Raji (cell line): ENCODE data around the gene TRH.

Experiments
- POLR2A ChIP-seq: IDR thresholded peaks from 2 replicates; pipeline ENCODE4 v1.6.1; 2011; ENCODE audit warnings: low read depth, low read length, control low read depth; ENCODE audit not compliant: insufficient read depth

Gene TRH

DNA sequence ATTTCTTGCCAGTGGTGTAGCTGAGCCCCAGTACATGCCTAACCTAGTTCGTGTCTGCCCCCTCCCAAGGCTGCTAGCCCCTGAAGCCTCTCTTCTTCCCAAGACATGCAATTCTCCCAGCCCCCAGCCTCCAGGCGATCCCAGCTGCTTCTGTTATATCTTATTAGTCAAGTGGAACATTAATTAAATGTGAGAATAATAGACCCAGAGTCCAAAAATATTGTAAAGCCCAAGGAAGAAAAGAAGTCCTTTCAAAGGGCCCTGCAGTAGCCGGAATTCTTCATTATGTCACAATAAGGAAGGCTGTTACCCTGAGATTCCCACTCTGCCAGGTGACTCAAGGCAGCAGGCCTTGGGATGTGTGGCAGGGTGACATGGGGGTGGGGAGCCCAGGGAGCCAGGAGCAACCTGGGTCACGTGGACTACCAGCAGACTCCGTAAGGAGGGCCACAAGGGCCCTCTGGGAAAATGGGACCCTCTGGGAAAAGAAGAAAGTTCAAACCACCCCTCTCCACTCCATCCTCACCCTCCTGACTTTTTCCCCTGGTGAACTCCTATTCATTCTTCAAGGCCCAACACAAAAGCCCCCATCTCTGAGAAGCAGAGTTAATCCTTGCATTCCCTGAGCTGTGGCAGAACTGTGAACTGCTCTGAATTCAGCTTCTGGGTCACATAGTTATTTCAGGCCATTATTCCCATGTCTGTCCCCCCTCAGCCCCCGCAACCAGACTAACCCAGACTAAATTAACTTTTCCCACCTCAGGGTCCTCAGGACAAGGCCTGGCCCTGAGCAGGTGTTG is 21.8 kb upstream of the TRH start:
- no peak for TF ChIP-seq POLR2A

- no peak for TF ChIP-seq POLR2A
Observed at GRCh38 chr3:129953621-129954020, 20.9 kb upstream of the TRH start.

DNA sequence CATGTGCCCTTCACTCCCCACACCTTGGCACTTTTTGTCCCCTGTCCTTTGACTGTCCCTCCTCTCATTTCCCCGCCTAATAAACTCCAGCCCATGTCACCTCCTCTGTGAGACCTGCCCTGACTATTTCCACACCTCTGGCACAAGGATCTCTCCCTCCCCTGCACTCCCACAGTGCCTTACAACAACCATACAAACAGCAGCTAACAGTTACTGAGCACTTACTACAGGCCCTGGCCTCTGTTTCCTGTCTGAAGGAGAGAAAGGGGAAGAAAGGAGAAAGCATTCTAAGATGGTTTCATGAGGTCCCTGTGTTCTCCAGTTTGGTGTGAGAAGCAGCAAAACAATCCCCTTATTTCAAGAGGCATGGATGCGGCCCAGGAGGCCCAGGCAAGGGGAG is 20.0 kb upstream of the TRH start:
- no peak for TF ChIP-seq POLR2A

DNA sequence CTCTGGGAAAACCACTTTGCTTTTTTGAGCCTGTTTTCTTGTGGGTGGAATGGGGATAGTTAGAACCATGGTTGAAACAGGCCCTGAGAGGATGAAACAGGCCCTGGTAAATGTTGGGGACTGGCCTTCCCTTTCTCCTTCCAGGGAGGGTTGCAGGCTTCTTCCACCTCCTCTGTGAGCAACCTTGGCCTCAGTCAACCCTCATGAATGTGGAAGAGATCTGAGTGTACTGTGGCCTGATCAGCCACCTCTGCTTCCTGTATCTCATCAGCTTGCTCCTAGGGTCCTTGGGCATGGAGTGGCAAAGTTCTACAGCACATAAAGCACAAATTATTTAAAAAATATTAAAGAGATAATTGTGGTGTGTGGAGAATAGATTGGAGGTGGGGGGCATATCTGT is 17.6 kb upstream of the TRH start:
- TF ChIP-seq POLR2A: no peak

DNA sequence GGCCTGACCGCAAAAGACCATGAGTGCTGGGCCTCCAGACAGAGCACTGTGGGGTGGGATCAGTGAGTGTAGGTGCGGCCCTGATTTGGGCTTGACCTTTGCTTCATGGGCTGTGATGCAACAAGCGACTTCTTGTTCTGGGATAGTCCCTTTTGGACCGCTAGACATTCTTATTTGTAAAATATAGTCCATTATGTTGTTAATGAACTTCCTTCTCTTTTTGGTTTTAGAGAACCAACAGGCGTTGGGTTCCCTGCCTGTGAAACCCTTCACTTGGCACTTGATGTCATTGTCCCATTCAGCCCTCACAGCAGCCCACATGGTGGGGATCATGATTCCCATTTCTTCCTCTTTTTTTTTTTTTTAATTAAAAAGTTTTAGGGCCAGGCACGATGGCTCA is 15.8 kb upstream of the TRH start:
- TF ChIP-seq POLR2A: no peak

GRCh38 chr3:129961141-129961541 is 13.4 kb upstream of the TRH start:
- TF ChIP-seq POLR2A: no peak

DNA sequence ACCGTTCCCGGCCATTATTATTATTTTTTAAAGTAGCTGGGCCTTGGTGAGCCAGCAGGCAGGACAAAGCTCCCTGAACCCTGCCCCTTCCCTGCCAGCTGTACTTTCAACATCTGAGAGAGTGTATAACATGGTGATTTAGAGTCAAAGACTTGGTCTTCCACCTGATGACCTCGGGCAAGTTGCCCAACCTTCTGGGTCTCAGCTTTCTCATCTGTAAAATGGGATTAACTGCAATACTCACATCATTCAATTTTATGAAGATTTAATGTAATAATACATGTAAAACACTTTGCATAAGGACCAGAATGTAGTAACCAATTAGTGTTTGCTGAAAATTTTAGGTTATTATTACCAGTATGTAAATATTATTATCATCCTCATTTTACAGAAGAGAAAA is 11.9 kb upstream of the TRH start:
- TF ChIP-seq POLR2A: no peak

- no peak for TF ChIP-seq POLR2A
Observed at GRCh38 chr3:129965937-129966336, 8.6 kb upstream of the TRH start.

DNA sequence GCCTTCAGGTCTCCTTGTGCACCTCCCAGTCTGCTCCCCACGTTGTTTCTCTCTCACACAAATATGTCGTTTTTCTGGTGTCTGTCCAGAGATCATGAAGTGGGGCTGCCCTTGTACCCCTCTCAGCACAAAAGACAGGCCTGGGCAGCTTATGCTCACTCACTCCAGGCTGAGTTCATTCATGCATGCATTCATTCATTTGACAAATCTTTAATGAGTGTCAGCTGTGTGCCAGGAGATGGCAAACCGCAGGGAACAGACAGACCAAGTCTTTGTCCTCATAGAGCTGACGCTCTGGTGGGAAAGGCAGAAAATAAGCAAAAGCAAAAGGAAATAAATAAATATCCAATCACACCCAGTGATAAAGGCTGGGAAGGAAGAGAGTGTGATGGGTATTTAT is 7.6 kb upstream of the TRH start:
- no peak for TF ChIP-seq POLR2A

DNA sequence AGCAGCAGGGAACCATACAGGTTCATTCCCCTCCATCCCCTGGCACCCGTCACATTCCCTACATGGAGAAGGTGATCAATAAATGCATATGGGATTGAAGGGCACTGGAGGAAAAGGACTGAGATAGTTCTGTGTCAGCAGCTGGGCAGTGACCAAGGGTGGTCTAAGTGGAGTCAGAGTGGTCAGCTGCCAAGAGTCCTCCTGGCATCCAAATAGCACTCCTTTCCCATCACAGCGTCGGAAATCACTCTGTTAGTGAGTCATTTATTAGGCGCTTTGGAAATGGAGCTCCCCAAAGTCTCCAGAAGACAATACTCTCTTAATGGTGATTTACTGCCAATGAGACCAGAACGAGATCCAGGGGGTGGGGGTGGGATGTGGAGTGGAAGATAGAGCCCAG is 6.8 kb upstream of the TRH start:
- no peak for TF ChIP-seq POLR2A

DNA sequence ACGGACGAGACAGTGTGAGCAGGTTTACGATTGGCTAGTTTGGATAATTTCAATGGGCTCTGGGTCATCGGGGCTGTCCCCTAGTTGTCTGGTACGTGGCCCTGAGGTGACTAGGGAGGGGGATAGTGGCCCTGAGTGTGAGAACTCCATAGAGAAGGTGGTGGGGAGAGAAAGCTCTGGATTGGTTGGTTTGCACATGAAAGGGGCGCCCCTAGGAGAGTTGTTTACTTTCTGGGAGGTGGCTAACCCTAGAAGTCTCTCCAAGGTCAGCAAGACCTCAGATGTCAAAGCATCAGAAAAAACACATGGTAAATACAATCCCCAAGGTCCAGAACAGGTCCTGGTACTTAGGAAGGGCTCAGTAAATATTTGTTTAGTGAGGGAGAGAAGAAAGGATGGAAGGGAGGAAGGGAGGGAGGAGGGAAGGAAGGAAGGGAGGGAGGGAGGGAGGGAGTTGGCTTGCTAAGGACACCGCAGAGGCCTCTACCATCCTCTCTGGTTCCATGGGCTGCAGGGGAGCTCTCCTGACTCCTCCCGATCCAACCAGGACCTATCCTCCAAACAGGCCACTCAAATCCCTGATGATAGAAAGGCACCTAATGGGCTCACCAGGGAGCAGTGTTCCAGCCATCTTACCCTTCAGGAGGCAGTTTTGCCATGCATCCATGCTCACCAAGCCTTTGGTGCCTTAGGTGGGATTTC is 3.0 kb upstream of the TRH start:
- no peak for TF ChIP-seq POLR2A

GRCh38 chr3:129972301-129972700 is 2.2 kb upstream of the TRH start:
- no peak for TF ChIP-seq POLR2A

GRCh38 chr3:129973853-129974563 is 512 bp upstream of the TRH start:
- no peak for TF ChIP-seq POLR2A

DNA sequence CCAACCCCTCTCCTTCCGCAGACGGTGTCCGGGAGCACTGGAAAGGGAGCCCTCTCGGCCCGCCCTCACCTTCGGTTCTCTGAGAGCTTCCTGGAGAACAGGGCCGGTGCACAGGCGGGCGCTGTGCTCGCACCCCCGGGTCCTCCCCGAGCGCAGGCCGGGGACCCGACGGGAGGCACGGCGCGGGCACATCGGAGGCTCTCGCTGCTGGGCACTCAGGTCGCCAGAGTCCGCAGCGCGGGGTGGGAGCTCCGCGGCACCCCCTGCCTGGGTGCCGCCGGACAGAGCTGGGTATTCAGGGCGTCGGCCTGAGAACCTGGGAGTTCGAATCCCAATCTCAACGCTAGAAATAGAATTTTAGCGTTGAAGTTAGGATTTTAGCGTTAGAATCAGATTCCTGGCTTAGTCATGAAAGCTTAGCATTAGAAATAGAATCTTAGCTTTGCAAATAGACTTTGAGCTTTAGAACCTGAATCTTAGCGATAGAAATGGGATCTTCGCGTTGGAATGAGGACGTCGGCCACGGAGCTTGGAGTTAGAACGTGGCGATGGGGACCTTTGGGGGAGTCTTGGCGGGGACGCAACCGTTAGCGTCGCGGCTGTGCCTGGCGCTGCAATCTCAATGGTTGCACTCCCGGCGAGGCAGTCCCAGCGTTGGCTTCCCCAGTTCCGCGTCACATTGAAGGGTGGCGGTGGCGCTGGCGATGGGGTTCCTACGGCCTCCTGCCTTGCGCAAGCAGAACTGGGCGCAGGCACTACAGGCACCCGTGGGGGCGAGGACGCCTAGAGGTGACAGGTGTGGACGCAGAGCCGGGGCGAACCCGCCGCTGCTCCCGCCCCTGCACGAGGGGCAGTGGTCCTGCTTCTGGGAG is 549 bp downstream of the TRH start:
- no peak for TF ChIP-seq POLR2A

DNA sequence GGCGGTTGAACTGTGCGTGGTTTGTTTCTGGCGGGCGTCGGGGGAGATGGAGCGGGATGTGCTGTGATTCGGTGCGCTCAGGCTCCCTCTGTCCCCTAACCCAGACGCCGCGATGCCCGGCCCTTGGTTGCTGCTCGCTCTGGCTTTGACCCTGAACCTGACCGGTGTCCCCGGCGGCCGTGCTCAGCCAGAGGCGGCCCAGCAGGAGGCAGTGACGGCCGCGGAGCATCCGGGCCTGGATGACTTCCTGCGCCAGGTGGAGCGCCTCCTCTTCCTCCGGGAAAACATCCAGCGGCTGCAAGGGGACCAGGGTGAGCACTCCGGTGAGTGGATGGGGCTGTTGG is 1.2 kb downstream of the TRH start:
- TF ChIP-seq POLR2A: no peak
